Dendritic cell treated with granulocyte-macrophage colony-stimulating factor and Interleukin-4, amounts not matched to agents 40 ng/mL and 50 ng/mL, for 4 days (primary cell): ENCODE results near the gene NINJ2.

Experiments
- H3K27ac Mint-ChIP-seq: one replicate; pipeline ENCODE4 v1.8.0; 2022; ENCODE audit warnings: mild to moderate bottlenecking, mixed read lengths
- H3K27me3 Mint-ChIP-seq: one replicate; pipeline ENCODE4 v1.8.0; 2022; ENCODE audit warnings: mild to moderate bottlenecking, mixed read lengths
- H3K36me3 Mint-ChIP-seq: one replicate; pipeline ENCODE4 v1.8.0; 2022; ENCODE audit warnings: low read depth, mixed read lengths
- H3K4me1 Mint-ChIP-seq: one replicate; pipeline ENCODE4 v1.8.0; 2022; ENCODE audit warnings: low read depth, mixed read lengths
- H3K4me3 Mint-ChIP-seq: one replicate; pipeline ENCODE4 v1.8.0; 2022; ENCODE audit warnings: mild to moderate bottlenecking, moderate library complexity, mixed read lengths
- H3K9me3 Mint-ChIP-seq: one replicate; pipeline ENCODE4 v1.8.0; 2022; ENCODE audit warnings: mixed read lengths
- intact Hi-C: fragments of 100-400 bp; cut with micrococcal nuclease; formaldehyde crosslinking; loops from one replicate; pipeline ENCODE4 v1.15.0; 2022

Gene NINJ2

GRCh38 chr12:552466-552865 is 110.8 kb downstream of the NINJ2 start:
- H3K36me3 Mint-ChIP-seq, result no peaks in the 10 kb centered on the region
- intact Hi-C loops, result no loop called here
- H3K9me3 Mint-ChIP-seq, result no peaks in the 10 kb centered on the region
- H3K27me3 Mint-ChIP-seq, result peaks cover 51% of the 10 kb centered on the region
- peaks cover 22% of the 10 kb centered on the region for H3K4me1 Mint-ChIP-seq
- H3K4me3 Mint-ChIP-seq, result no peak overlapping the region
- H3K27ac Mint-ChIP-seq, result no peak overlapping the region

- Mint-ChIP-seq H3K36me3 (no peaks in the 10 kb centered on the region), H3K9me3 (no peaks in the 10 kb centered on the region), H3K4me1 (peaks cover 32% of the 10 kb centered on the region), H3K4me3 (no peak overlapping the region), H3K27ac (no peak overlapping the region), H3K27me3 (peaks cover 60% of the 10 kb centered on the region)
- intact Hi-C loops, result no loop called here
These were observed 112.6 kb downstream of the NINJ2 start for GRCh38 chr12:550473-551260.

GRCh38 chr12:549476-550082 is 113.7 kb downstream of the NINJ2 start:
- Mint-ChIP-seq H3K36me3 (no peaks in the 10 kb centered on the region), H3K9me3 (no peaks in the 10 kb centered on the region), H3K4me3 (no peak overlapping the region), H3K4me1 (peaks cover 35% of the 10 kb centered on the region), H3K27me3 (peaks cover 67% of the 10 kb centered on the region), H3K27ac (no peak overlapping the region)
- intact Hi-C loops, result no loop called here

GRCh38 chr12:547883-548470 is 115.3 kb downstream of the NINJ2 start:
- Mint-ChIP-seq H3K4me1 (peaks cover 29% of the 10 kb centered on the region), H3K9me3 (no peaks in the 10 kb centered on the region), H3K27ac (no peak overlapping the region), H3K4me3 (no peak overlapping the region), H3K27me3 (peaks cover 66% of the 10 kb centered on the region), H3K36me3 (no peaks in the 10 kb centered on the region)
- intact Hi-C loops, result loop anchor here (1.0 kb wide), 1 partner anchor 106 kb away; no protein-coding TSS in a partner anchor

- Mint-ChIP-seq H3K9me3 (no peaks in the 10 kb centered on the region), H3K36me3 (no peaks in the 10 kb centered on the region), H3K4me3 (no peak overlapping the region), H3K4me1 (peaks cover 37% of the 10 kb centered on the region), H3K27me3 (peaks cover 67% of the 10 kb centered on the region), H3K27ac (no peak overlapping the region)
- intact Hi-C loops, result loop anchor here (1.0 kb wide), 1 partner anchor 105 kb away; no protein-coding TSS in a partner anchor
These were observed 116.1 kb downstream of the NINJ2 start for GRCh38 chr12:546920-547845.

GRCh38 chr12:546265-546919 is 116.9 kb downstream of the NINJ2 start:
- H3K4me3 Mint-ChIP-seq, result no peak overlapping the region
- peaks cover 39% of the 10 kb centered on the region for H3K4me1 Mint-ChIP-seq
- intact Hi-C loops, result no loop called here
- H3K36me3 Mint-ChIP-seq, result no peaks in the 10 kb centered on the region
- H3K27me3 Mint-ChIP-seq, result peaks cover 65% of the 10 kb centered on the region
- H3K27ac Mint-ChIP-seq, result no peak overlapping the region
- H3K9me3 Mint-ChIP-seq, result no peaks in the 10 kb centered on the region

GRCh38 chr12:545835-546234 is 117.4 kb downstream of the NINJ2 start:
- Mint-ChIP-seq H3K36me3 (no peaks in the 10 kb centered on the region), H3K27ac (no peak overlapping the region), H3K9me3 (no peaks in the 10 kb centered on the region), H3K27me3 (peaks cover 64% of the 10 kb centered on the region), H3K4me3 (no peak overlapping the region), H3K4me1 (peaks cover 37% of the 10 kb centered on the region)
- intact Hi-C loops, result no loop called here

GRCh38 chr12:544941-545635 is 118.2 kb downstream of the NINJ2 start:
- no peak overlapping the region for H3K4me3 Mint-ChIP-seq
- H3K4me1 Mint-ChIP-seq, result peaks cover 37% of the 10 kb centered on the region
- no peak overlapping the region for H3K27ac Mint-ChIP-seq
- H3K36me3 Mint-ChIP-seq, result no peaks in the 10 kb centered on the region
- no peaks in the 10 kb centered on the region for H3K9me3 Mint-ChIP-seq
- intact Hi-C loops, result no loop called here
- peaks cover 69% of the 10 kb centered on the region for H3K27me3 Mint-ChIP-seq

- Mint-ChIP-seq H3K4me3 (no peak overlapping the region), H3K9me3 (no peaks in the 10 kb centered on the region), H3K36me3 (no peaks in the 10 kb centered on the region), H3K27me3 (peaks cover 75% of the 10 kb centered on the region), H3K4me1 (peaks cover 39% of the 10 kb centered on the region), H3K27ac (no peak overlapping the region)
- intact Hi-C loops, result no loop called here
These were observed 119.1 kb downstream of the NINJ2 start for GRCh38 chr12:544142-544541.

- Mint-ChIP-seq H3K36me3 (no peaks in the 10 kb centered on the region), H3K9me3 (no peaks in the 10 kb centered on the region), H3K27me3 (peaks cover 71% of the 10 kb centered on the region), H3K4me3 (no peak overlapping the region), H3K4me1 (peaks cover 45% of the 10 kb centered on the region), H3K27ac (no peak overlapping the region)
- intact Hi-C loops, result no loop called here
These were observed 120.2 kb downstream of the NINJ2 start for GRCh38 chr12:543114-543451.

GRCh38 chr12:542395-543113 is 120.7 kb downstream of the NINJ2 start:
- H3K27me3 Mint-ChIP-seq, result peaks cover 65% of the 10 kb centered on the region
- peaks cover 45% of the 10 kb centered on the region for H3K4me1 Mint-ChIP-seq
- no peaks in the 10 kb centered on the region for H3K9me3 Mint-ChIP-seq
- no peaks in the 10 kb centered on the region for H3K36me3 Mint-ChIP-seq
- intact Hi-C loops, result no loop called here
- H3K4me3 Mint-ChIP-seq, result no peak overlapping the region
- no peak overlapping the region for H3K27ac Mint-ChIP-seq

- Mint-ChIP-seq H3K9me3 (no peaks in the 10 kb centered on the region), H3K36me3 (no peaks in the 10 kb centered on the region), H3K4me3 (no peak overlapping the region), H3K4me1 (peaks cover 41% of the 10 kb centered on the region), H3K27ac (no peak overlapping the region), H3K27me3 (peaks cover 61% of the 10 kb centered on the region)
- intact Hi-C loops, result no loop called here
These were observed 121.4 kb downstream of the NINJ2 start for GRCh38 chr12:541676-542324.
